Measurements from ENCODE around the gene ENO3. TPM values are rescaled to one million over a fixed set of nuclear protein-coding genes. Genes with fewer than 3 reads are reported as not detected.

ENO3 gene
- total and polyA plus RNA-seq, 10 of the 15 experiments (the other 5 are each of a cell fraction or from before 2014, with no cell fraction given): 6.8 to 28.4 (median 17.0) TPM

- TF ChIP-seq RELB (IDR thresholded peaks at IDR 0.05; ENCODE audit: low read depth): no peak
- TF ChIP-seq CUX1 (IDR thresholded peaks at IDR 0.05; ENCODE audit: insufficient replicate concordance, low read depth, low read length): no peak
- no peak for TF ChIP-seq HCFC1 (IDR thresholded peaks at IDR 0.05; ENCODE audit: low read length)
- TF ChIP-seq MYC (IDR thresholded peaks at IDR 0.05; ENCODE audit: insufficient read depth, insufficient read length, insufficient replicate concordance, low read length, severe bottlenecking): no peak
- peak; percentile 24; the same call in 1 of the 2 replicates for TF ChIP-seq RAD21 (IDR thresholded peaks at IDR 0.05; ENCODE audit: insufficient read depth, low read depth, low read length)
- no peak for TF ChIP-seq E4F1 (IDR thresholded peaks at IDR 0.05; ENCODE audit: borderline replicate concordance, partially characterized antibody)
- no peak for TF ChIP-seq ZNF24 (IDR thresholded peaks at IDR 0.05)
- no peak for TF ChIP-seq ZSCAN29 (IDR thresholded peaks at IDR 0.05)
- TF ChIP-seq PKNOX1 (IDR thresholded peaks at IDR 0.05): no peak
Observed at GRCh38 chr17:4934173-4934979, 16.5 kb upstream of the ENO3 start (continued).
